ENCODE results near the gene CDH4.

The CDH4 gene

DNA sequence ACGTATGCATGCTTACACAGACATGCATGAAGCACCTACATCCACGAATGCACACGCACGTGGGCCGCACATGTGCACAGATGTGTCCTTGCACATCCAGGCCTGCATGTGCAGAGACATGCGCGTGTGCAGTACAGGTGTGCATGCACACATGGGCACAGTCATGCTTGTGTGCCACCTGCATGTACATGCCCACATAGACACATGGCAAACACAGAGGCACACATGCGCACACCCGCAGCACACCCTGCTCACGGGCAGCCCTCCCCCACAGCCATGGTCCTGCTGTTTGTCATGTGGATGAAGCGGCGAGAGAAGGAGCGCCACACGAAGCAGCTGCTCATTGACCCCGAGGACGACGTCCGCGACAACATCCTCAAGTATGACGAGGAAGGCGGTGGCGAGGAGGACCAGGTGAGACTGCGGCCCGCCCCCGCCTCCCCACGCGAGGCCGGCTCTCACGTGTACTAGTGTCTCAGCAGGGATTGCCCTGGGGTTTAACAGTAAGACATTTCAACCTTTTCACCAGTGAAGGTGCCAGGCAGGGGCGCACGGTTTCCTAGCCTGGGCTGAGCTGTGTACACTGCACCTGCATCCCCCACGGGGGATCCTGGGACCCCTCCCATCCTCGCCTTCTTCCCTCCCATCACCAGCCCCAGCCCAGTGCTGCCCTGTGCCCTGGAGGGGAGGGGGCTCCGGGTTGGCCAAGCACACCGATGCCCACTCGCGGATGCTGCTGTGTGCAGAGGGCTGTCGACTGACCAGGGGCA is 680.8 kb downstream of the CDH4 start:
- no peak for TF ChIP-seq CTCF (IDR thresholded peaks at IDR 0.05; ENCODE audit: extremely low read depth, missing control alignments)

DNA sequence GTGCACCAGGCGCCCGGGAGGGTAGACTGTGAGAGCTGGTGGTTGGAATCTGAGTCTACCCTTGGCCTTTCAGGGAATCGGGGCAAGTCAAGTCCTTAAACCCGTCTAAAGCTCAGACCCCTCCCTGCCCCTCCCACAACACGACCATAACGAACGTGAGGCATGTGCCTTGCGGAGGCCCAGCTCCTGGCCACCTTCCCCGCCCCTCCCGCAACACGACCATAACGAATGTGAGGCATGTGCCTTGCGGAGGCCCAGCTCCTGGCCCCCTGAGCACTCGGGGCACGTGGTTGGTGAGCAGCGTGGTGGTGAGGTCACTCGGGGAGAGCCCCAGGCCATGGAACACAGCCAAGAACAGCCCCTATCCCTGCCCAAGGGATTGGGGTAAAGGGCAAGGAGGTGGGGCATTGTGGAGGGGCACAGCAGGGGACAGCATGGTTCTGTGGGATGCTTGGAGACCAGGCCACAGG is 681.5 kb downstream of the CDH4 start:
- TF ChIP-seq CTCF (IDR thresholded peaks at IDR 0.05; ENCODE audit: extremely low read depth, missing control alignments) = no peak
- DNase-seq (ENCODE audit: low spot score) = no peak

More for the DNA sequence above, 680.8 kb downstream of the CDH4 start:
- DNase-seq (ENCODE audit: low spot score) = no peak

DNA sequence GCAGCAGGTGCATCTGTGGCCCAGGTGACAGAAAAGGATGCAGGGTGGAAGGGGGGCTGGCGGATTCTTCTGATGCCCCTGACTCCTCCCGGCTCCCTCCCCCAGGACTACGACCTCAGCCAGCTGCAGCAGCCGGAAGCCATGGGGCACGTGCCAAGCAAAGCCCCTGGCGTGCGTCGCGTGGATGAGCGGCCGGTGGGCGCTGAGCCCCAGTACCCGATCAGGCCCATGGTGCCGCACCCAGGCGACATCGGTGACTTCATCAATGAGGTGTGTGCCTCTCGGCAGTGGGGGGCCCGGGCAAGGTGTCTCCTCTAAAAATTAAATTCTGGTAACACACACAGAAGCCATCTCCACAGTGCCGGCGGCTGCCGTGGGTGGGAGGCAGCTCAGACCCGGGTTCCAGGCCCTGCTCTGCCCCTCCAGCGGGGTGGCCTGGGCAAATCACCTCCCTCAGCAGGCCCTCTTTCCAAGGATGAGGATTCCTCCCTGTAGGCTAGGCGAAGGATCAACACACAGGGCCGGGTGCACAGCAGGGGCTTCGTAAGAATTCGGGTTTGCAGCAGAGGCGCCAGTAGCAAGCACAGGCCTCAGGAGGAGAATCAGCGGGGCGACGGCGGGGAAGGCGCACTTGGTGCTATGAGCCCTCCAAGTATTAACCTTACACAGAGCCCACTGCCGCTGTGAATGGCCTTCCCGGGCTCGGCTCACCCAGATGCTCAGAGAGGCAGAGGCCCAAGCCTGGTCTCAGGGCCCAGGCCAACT is 682.1 kb downstream of the CDH4 start:
- no peak for DNase-seq (ENCODE audit: low spot score)
- TF ChIP-seq CTCF (IDR thresholded peaks at IDR 0.05; ENCODE audit: extremely low read depth, missing control alignments) = no peak

- TF ChIP-seq CTCF (IDR thresholded peaks at IDR 0.05; ENCODE audit: extremely low read depth, missing control alignments) = no peak
- no peak for DNase-seq (ENCODE audit: low spot score)
Observed at GRCh38 chr20:61934716-61935530, 682.9 kb downstream of the CDH4 start.

DNA sequence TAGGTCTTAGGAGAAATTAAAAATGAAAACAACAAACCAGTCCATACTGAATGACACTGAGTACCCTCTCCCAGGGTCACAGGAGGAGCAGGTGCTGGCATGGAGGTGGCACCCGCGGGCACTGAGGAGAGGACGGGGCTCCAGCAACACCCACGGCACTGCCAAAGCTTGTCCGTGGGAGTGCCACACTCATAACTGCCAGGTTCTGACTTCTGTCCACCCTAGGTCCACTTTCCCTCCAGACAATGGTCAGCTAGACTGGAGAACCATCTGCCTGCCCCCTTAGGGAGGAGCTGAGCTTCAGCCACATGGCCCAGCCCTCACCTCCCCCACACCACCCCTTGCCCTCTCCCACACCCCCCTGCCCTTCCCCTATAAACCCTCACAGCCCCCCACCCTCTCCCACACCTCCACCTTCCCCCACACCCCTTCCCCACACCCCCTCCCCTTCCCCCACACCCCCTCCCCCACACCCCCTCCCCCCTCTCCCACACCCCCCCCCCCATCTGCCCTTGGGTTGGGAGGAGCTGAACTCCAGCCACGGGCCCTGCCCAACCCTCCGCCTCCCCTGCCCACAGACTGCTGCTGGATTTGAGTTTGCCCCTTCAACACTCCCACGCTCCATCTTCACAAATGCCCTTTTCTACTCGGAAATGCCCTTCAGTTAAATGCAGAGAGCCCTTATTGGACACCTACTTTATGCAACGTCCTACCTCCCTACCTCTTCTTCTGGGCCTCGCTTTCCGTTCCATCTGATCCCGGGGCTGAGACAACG is 684.1 kb downstream of the CDH4 start:
- TF ChIP-seq CTCF (IDR thresholded peaks at IDR 0.05; ENCODE audit: extremely low read depth, missing control alignments) = no peak
- DNase-seq (ENCODE audit: low spot score) = no peak

DNA sequence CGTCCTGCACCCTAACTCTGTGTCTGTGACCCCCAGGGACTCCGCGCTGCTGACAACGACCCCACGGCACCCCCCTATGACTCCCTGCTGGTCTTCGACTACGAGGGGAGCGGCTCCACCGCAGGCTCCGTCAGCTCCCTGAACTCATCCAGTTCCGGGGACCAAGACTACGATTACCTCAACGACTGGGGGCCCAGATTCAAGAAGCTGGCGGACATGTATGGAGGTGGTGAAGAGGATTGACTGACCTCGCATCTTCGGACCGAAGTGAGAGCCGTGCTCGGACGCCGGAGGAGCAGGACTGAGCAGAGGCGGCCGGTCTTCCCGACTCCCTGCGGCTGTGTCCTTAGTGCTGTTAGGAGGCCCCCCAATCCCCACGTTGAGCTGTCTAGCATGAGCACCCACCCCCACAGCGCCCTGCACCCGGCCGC is 684.7 kb downstream of the CDH4 start:
- no peak for DNase-seq (ENCODE audit: low spot score)
- TF ChIP-seq CTCF (IDR thresholded peaks at IDR 0.05; ENCODE audit: extremely low read depth, missing control alignments) = no peak

Data from GM20000 (cell line).